NB4 (cell line): ENCODE data around the gene RPRM.
"Not testable (repeated sequence)": the region's sequence is repeated elsewhere in the genome, so short reads cannot be mapped to it uniquely, and the experiment has no call there.

Experiments
- CTCF ChIP-seq: IDR thresholded peaks from one replicate; pipeline ENCODE4 v1.5.1; 2012; ENCODE audit warnings: low read depth, low read length
- MAX ChIP-seq: IDR thresholded peaks from 2 replicates; pipeline ENCODE4 v1.6.1; 2011; ENCODE audit warnings: low read depth, low read length
- MYC ChIP-seq: IDR thresholded peaks from 2 replicates; pipeline ENCODE4 v1.6.1; 2011; ENCODE audit warnings: low read depth, low read length
- POLR2A ChIP-seq: IDR thresholded peaks from 2 replicates; pipeline ENCODE4 v1.6.1; 2011; ENCODE audit warnings: mild to moderate bottlenecking; ENCODE audit not compliant: insufficient read length; ENCODE audit errors: extremely low read depth

GRCh38 chr2:153506499-153506898 lies 27.9 kb upstream of the RPRM start:
- not testable (repeated sequence) for TF ChIP-seq CTCF, POLR2A, MYC, MAX
